ENCODE data around the gene ENPP6. TPM values are rescaled to one million over a fixed set of nuclear protein-coding genes. Genes with fewer than 3 reads are reported as not detected.

Gene ENPP6
- total RNA-seq, 4 donors from 2014 or later: 0.45 TPM; not detected in 3

- H3K36me3 ChIP-seq: no peaks in the 10 kb centered on the region
- TF ChIP-seq POLR2A (IDR thresholded peaks at IDR 0.05): no peak
- TF ChIP-seq CTCF (IDR thresholded peaks at IDR 0.05): no peak
- no peak overlapping the region for H3K27ac ChIP-seq
- DNase-seq: no peak
- no peaks in the 10 kb centered on the region for H3K27me3 ChIP-seq
- no peaks in the 10 kb centered on the region for H3K9me3 ChIP-seq
- intact Hi-C loops (cut with DNase I): no loop called here
- peaks cover 0 to 8% of the 10 kb centered on the region in 2 donors for H3K4me1 ChIP-seq
- WGBS, 2 donors: 82 to 90% methylated on average over 11 to 12 of the region's 13 CpGs
- no peak overlapping the region for H3K4me3 ChIP-seq (replicated peaks in 1 of 3)
These were observed 65.6 kb downstream of the ENPP6 start for GRCh38 chr4:184151988-184152485.

GRCh38 chr4:184150102-184150839, 67.4 kb downstream of the ENPP6 start:
- no peak for DNase-seq
- no peak overlapping the region for H3K4me3 ChIP-seq (replicated peaks in 1 of 3)
- H3K27me3 ChIP-seq: no peaks in the 10 kb centered on the region
- H3K36me3 ChIP-seq: no peaks in the 10 kb centered on the region
- H3K9me3 ChIP-seq: no peaks in the 10 kb centered on the region
- TF ChIP-seq POLR2A (IDR thresholded peaks at IDR 0.05): no peak
- no peak for TF ChIP-seq CTCF (IDR thresholded peaks at IDR 0.05)
- H3K27ac ChIP-seq: no peak overlapping the region
- WGBS, 2 donors: 56 to 65% methylated on average over 7 of the region's 7 CpGs
- peaks cover 0 to 8% of the 10 kb centered on the region in 2 donors for H3K4me1 ChIP-seq
- intact Hi-C loops (cut with DNase I): no loop called here

GRCh38 chr4:184148738-184149637, 68.7 kb downstream of the ENPP6 start:
- Histone ChIP-seq H3K36me3 (no peaks in the 10 kb centered on the region), H3K4me1 (peaks cover 0 to 8% of the 10 kb centered on the region in 2 donors), H3K4me3 (replicated peaks in 1 of 3) (no peak overlapping the region), H3K27ac (no peak overlapping the region), H3K9me3 (no peaks in the 10 kb centered on the region), H3K27me3 (no peaks in the 10 kb centered on the region)
- TF ChIP-seq POLR2A (IDR thresholded peaks at IDR 0.05) (no peak), CTCF (IDR thresholded peaks at IDR 0.05) (no peak)
- no peak for DNase-seq
- 84 to 87% methylated on average over 4 of the region's 4 CpGs for WGBS, 2 donors
- intact Hi-C loops (cut with DNase I): no loop called here

- H3K9me3 ChIP-seq: no peaks in the 10 kb centered on the region
- no peak for DNase-seq
- H3K27ac ChIP-seq: no peak overlapping the region
- TF ChIP-seq CTCF (IDR thresholded peaks at IDR 0.05) (no peak), POLR2A (IDR thresholded peaks at IDR 0.05) (no peak)
- intact Hi-C loops (cut with DNase I): no loop called here
- H3K4me3 ChIP-seq (replicated peaks in 1 of 3): no peak overlapping the region
- H3K4me1 ChIP-seq: peaks cover 0 to 8% of the 10 kb centered on the region in 2 donors
- no peaks in the 10 kb centered on the region for H3K27me3 ChIP-seq
- WGBS, 2 donors: 63 to 66% methylated on average over 8 of the region's 8 CpGs
- H3K36me3 ChIP-seq: no peaks in the 10 kb centered on the region
These were observed 69.6 kb downstream of the ENPP6 start for GRCh38 chr4:184147858-184148737.
